Stimulated activated CD8-positive, alpha-beta memory T cell treated with anti-CD3 and anti-CD28 coated beads, Interleukin-4, amount 100 ng/mL, for 4 hours (primary cell): Measurements from ENCODE around the gene C4orf50.

ENCODE experiments used
- DNase-seq, 2 donors: peaks; one replicate each; pipeline ENCODE4 v3.0.0-alpha.2; 2020; ENCODE audit warnings: low read depth in 2 of 2, low spot score in 1 of 2

C4orf50 gene

DNA sequence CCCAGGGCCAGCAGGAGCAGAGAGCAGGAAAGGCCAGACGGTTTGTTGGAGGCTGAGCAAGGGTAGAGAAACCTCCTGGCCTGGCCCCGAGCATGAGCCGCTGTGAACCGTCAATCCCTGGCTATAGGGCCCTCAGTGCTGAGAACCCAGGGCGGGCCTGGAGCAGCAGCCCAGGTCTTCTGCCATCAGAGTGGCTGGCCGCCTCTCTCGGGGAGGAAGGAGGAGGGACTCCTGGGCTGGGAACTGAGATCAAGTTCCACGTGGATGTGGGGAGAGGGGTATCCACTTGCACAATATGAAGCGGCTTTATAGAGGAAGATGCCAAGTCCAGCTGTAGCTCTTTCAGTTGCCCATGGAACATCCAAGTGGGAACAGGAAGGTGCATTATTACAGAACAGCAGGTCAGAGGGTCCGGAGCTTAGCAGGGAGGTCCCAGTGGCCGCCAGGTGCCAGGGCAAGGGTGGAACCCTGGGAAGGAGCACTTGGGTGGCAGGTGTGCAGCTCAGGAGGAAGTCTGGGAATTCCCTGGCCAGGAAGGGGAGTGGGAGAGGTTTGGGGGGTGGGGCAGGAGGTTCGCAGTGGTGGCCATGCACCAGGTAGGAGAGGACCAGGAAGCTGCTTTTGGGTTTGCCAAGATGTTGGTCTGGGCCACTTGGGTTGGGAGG lies 93.6 kb downstream of the C4orf50 start:
- DNase-seq = no peak

DNA sequence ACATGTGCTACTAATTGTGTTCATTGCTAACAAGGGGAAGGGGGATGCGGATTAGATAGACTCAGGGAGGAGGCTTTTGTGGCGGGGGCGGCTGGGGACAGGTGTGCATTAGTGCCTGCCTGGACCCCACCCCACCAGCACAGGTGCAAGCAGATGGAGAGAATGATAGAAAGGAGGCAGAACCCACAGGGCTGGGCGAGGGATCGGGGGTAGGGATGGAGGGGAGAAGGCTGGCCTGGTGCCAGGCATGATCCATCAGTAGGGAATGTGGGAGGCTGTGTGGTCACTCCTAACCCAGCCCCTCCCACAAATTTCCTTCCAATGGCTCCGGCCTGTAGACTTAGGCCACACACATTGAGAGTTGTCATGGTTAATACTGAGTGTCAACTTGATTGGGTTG lies 94.9 kb downstream of the C4orf50 start:
- no peak for DNase-seq

- DNase-seq = no peak
These were observed 95.7 kb downstream of the C4orf50 start for GRCh38 chr4:5922556-5922955.

GRCh38 chr4:5921981-5922380 lies 96.2 kb downstream of the C4orf50 start:
- DNase-seq = no peak

- DNase-seq = no peak
These were observed 96.9 kb downstream of the C4orf50 start for GRCh38 chr4:5921101-5921980.

DNA sequence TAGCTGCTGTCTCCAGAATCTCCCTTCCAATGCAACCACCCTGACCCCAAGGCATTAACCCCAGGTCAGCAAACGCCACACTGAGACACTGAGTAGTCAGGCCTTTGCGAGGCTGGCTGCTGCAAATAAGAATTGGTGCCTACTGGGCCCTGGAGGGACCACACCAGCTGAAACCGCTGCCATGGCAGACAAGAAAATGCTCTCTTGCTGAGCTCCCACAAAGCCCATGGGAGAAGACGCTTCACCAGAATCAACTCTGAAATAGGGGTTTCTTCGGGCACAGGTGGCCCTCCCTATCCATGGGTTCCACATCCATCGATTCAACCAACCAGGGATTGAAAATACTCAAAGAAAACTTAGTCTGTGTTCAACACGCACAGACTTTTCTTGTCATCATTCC lies 98.7 kb downstream of the C4orf50 start:
- DNase-seq = no peak

DNA sequence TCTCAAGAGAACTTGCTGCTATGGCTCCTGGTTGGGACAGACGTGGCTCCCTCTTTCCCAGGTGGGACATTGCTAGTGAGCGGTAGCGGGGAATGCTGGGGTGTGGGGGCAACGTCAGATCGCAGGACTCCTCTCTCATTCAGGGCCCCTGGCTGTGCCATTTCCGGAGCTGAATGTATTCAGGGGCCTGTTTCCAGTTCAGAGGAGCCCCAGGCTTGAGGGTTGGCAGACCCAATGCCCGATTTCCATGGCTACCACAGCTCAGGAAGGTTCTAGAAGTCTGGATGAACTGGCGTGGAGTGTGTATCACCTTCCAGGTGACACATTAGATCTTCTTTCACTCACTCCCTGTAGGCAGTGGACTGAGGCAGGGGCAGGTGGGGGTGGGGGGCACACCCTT lies 99.2 kb downstream of the C4orf50 start:
- no peak for DNase-seq

GRCh38 chr4:5918331-5918985 lies 99.8 kb downstream of the C4orf50 start:
- no peak for DNase-seq

DNA sequence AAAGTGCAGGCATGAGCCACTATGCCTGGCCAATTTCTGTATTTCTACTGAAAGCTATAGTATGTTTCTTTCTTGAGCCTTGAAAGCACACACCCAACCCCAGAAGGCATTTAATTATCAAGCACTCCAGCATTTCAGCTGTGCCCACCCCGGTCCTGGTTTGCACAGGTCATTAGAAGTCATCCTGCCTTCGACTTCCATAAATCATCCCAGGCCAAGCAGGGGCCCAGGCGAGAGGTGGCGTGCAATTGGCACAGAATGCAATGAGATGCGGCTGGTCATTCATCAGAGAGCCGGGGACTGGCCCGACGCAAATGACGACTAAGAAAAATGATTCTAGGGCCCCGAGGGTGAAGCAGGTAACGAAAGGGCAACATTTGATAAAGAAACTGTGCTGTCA lies 100.6 kb downstream of the C4orf50 start:
- no peak for DNase-seq

DNA sequence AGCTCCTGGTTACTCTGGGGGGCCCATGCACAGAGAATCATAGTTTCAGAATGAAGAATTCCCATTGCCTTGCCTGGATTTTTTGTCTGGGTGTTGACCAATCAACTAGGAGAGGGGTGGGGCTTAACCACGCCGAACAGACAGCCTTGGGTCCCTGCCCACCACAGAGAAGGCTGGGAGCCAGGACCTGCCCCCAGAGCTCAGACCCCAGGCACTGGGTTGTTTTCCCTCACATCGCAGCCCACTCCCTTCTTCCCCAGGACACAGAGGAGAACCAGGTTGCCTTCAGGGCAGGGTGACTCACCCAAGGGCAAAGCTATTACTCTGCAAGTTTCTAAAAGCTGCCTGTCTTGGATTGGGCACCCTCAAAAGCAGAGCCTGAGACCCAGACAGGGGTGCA lies 102.0 kb downstream of the C4orf50 start:
- no peak for DNase-seq

DNA sequence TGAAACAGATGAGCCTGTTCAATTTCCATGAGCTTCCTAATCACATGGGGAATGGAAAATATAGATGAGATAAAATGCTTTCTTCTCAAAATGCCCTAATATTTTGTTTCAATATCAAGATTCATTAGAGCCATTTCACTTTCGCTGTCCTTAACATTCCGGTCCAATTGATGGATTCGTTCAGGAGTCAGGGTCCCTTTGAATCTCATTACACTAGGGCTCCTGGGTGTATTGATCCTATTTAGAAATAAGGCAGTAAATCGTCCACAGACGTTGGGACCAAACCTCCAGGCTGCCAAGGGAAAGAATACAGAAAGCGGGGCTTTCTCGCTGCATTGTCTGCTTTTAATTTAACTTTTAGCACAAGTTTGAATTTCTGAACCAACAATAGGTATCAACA lies 104.8 kb downstream of the C4orf50 start:
- DNase-seq = no peak

DNA sequence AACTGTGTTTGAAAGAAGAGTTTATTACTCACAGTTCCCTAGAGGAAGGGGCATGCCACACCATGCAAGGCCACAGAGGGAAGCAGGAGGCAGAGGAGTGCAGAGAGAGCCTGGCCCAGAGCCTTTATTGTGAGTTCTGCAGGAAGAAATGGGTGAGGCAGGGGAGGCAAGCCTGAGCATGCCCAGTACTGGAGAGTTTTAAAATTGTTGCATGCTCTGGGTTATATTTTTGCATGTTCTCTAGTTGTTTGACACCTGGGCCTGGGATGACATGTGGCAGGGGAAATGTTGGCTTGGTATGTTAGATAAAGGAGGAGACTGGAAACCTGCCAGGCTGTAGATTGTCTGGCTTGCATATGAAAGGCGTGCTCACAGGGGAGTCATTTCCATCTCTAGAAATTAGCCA lies 105.6 kb downstream of the C4orf50 start:
- no peak for DNase-seq

DNA sequence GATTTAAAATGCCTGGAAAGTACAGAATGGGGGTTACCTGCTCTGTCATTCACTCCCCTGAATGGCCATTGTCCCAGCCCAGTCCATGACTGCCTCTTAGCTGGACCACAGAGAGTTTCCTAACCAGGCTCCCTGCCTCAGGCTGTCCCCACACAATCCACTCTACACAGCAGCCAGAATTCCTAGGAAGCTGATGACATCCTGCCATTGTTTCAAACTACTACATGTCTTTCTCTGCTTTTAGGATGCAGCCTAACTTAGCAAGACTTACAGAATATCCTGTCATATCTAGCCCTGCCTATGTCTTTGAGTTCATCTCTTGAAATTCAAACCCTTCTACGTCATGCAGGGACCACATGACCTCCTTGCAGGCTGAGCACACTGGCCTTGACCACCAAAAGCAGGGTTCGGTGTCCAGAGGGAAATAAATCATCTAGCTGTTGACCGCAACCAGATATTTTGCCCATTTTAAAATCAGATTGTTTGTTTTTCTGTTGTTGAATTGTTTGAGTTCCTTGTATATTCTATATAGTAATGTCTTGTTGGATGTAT lies 109.3 kb downstream of the C4orf50 start:
- DNase-seq = no peak

- no peak for DNase-seq
These were observed 112.0 kb downstream of the C4orf50 start for GRCh38 chr4:5906191-5906590.

GRCh38 chr4:5905714-5906113 lies 112.5 kb downstream of the C4orf50 start:
- DNase-seq = no peak

- DNase-seq = no peak
These were observed 117.4 kb downstream of the C4orf50 start for GRCh38 chr4:5900844-5901243.

DNA sequence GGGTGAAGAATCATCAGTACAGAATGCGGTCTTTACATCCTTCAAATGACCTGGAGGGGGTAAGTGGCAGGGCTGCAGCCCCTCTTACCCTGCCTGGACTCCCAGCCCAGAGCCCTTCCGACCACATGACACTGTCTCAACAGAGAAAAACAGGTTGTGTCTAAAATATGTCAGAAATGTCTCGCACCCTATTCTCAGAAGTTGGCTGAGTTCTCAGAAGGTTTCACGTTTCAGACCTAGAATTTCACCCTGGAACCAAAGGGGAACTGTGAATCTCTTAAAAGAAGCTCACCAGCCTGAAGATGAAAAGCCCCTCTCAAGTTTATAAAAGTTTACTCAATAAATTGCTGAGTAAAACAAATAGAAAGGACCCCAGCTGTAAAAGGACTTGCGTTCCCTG lies 118.3 kb downstream of the C4orf50 start:
- DNase-seq = no peak

DNA sequence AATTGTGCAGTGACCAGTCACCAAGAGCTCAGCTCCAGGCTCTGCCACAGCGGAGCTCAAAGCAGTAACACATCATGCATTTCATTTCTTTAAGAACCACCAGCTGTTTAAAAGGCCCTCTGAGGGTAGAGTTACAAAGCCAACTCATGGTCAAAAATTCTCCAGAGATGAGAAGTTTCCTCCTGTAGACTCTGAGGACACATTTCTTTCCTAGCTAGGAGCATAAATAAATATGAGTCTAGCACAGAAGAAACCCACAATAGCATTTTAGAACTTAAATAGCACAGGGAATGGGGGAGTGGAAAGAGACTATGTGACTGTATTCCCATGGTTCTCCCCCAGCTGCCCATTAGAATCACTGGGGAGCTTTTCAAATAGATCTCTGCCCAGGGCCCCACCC lies 118.8 kb downstream of the C4orf50 start:
- no peak for DNase-seq

- DNase-seq = no peak
These were observed 120.6 kb downstream of the C4orf50 start for GRCh38 chr4:5897674-5898073.

- DNase-seq = no peak
These were observed 122.9 kb downstream of the C4orf50 start for GRCh38 chr4:5895287-5895686.

- DNase-seq = no peak
These were observed 124.0 kb downstream of the C4orf50 start for GRCh38 chr4:5894266-5894665.

DNA sequence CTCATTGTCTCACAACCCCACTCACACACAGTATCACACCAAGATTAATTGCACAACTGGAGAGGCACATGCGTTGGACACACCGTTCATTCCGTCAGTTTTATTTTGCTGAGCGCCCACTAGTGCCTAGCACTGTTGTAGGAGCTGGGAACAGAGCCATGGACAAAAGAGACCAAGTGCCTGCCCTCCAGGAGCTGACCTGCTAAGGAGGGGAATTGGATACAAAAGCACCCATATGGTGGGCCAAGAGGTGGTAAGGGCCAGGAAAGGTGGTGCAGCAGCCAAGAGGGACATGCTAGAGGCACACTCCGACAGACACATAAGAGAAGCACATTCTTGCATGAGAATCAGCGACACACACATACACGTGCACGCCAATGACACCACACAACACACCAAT lies 124.6 kb downstream of the C4orf50 start:
- no peak for DNase-seq
